K562 (cell line): ENCODE measurements around the gene EFHD2. TPM values are rescaled to one million over a fixed set of nuclear protein-coding genes. Genes with fewer than 3 reads are reported as not detected.

Experiments
- EGR1 ChIP-seq: fragments of 450-650 bp; conservative IDR thresholded peaks from 2 replicates; pipeline ENCODE4 v1.6.1; 2017; ENCODE audit warnings: mild to moderate bottlenecking
- ETS2 ChIP-seq: IDR thresholded peaks from 2 replicates; pipeline ENCODE4 v1.6.1; 2016; ENCODE audit warnings: borderline replicate concordance, missing genetic modification characterization, mild to moderate bottlenecking, moderate library complexity, missing compliant biosample characterization; ENCODE audit not compliant: poor library complexity, severe bottlenecking
- GTF2A2 ChIP-seq: IDR thresholded peaks from 2 replicates; pipeline ENCODE4 v1.6.1; 2016; ENCODE audit warnings: mild to moderate bottlenecking, missing genetic modification characterization, missing compliant biosample characterization
- KAT2B ChIP-seq: IDR thresholded peaks from one replicate; pipeline ENCODE4 v1.6.1; 2012; ENCODE audit warnings: low read depth, mild to moderate bottlenecking, control low read depth, inconsistent platforms, low read length, moderate library complexity
- NR2C2 ChIP-seq, 2 experiments: fragments of 200-800 bp in 1 of 2; sonication (Bioruptor generic) in 1 of 2; sonication (generic) in 1 of 2; formaldehyde crosslinking in 1 of 2; IDR thresholded peaks; 2 replicates each; pipeline versions ENCODE4 v1.6.1 to v1.8.0; 2016 to 2022; ENCODE audit warnings: mild to moderate bottlenecking in 1 of 2, missing compliant biosample characterization in 1 of 2, missing genetic modification characterization in 1 of 2, missing genetic modification reagents in 1 of 2
- PYGO2 ChIP-seq: fragments of 450-650 bp; IDR thresholded peaks from 2 replicates; pipeline ENCODE4 v1.6.1; 2016; ENCODE audit warnings: mild to moderate bottlenecking, missing genetic modification characterization, moderate library complexity, missing compliant biosample characterization
- SAFB ChIP-seq: fragments of 200-400 bp; formaldehyde crosslinking; IDR thresholded peaks from 2 replicates; pipeline ENCODE4 v1.6.1; 2017; ENCODE audit warnings: low read depth, low read length, borderline replicate concordance
- TEAD2 ChIP-seq: fragments of 450-650 bp; IDR thresholded peaks from 2 replicates; pipeline ENCODE4 v1.6.1; 2016; ENCODE audit warnings: missing genetic modification characterization, control low read depth, missing compliant biosample characterization
- ZNF274 ChIP-seq: IDR thresholded peaks from 2 replicates; pipeline ENCODE4 v1.6.1; 2011; ENCODE audit warnings: low read depth, mild to moderate bottlenecking, low read length, moderate library complexity, borderline replicate concordance
- polyA plus RNA-seq, 8 experiments: library from polyadenylated mRNA; depleted of rRNA in 4 of 8; stranded (reverse) in 5 of 8; unstranded in 3 of 8; fragments of >200 nt; fragmentation: Nextera tagmentation in 2 of 8; fragmentation: Illumina TruSeq in 1 of 8; extraction: Ambion mirVana in 2 of 8; extraction: Trizol in 1 of 8; gene quantifications; 2 replicates each; pipeline versions ENCODE4 v1.2.1 to v1.2.3, GENCODE V29; 2011 to 2014; ENCODE audit warnings: inconsistent platforms in 1 of 8, missing spikeins in 1 of 8
- total RNA-seq, 7 experiments: library from RNA; depleted of rRNA in 6 of 7; stranded (reverse); fragments of >200 nt in 6 of 7; fragmentation: Illumina TruSeq in 2 of 7; extraction: Trizol in 2 of 7; gene quantifications; 2 replicates each; pipeline versions ENCODE4 v1.2.1 to v1.2.3, GENCODE V29; 2011 to 2021; ENCODE audit warnings: low replicate concordance in 1 of 7
- TF ChIP-seq, protein P1 (sequence below): fragments of 450-650 bp; IDR thresholded peaks from 2 replicates; pipeline ENCODE4 v1.6.1; 2016

The EFHD2 gene
- total and polyA plus RNA-seq, 9 of the 15 experiments (the other 6 are each of a cell fraction or from before 2014, with no cell fraction given) = 1.7 to 73.5 (median 25.2) TPM

DNA sequence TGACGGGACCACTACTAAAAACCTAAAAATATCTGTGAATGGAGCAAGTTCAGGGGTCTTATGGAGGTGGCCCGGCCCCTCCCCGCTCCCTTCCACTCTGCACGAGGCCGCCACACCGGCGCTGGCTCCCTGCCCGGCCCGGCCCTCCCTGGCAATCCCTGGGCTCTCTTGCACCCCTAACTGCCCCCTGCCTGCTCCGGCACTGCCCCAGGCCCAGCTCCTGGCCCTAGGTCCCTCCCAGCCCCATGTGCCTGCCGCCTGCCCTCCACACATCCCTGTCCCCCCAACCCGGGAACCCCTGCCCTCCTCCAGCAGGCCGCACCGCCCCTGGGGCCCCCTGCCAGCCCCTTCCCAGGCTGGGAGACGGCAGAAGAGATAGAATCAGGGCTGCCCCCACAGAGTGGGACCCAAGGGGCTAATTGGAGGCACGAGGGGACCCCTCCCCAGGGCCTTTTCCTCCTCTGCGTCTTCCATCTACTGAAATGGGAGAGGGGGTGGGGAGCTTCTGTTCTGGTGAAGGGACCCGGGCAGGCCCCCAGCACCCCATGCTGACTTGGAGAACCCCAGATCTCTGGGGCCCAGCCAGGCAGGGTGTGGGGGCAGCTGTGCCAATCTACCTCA lies 19.2 kb downstream of the EFHD2 start (continued):
- TF ChIP-seq, protein P1, sequence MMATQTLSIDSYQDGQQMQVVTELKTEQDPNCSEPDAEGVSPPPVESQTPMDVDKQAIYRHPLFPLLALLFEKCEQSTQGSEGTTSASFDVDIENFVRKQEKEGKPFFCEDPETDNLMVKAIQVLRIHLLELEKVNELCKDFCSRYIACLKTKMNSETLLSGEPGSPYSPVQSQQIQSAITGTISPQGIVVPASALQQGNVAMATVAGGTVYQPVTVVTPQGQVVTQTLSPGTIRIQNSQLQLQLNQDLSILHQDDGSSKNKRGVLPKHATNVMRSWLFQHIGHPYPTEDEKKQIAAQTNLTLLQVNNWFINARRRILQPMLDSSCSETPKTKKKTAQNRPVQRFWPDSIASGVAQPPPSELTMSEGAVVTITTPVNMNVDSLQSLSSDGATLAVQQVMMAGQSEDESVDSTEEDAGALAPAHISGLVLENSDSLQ = no peak
- TF ChIP-seq NR2C2 (CRISPR knock-in tag; IDR thresholded peaks at IDR 0.05) (no peak), NR2C2 (tag; IDR thresholded peaks at IDR 0.05) (no peak), ZNF274 (no peak), KAT2B (no peak), GTF2A2 (tag) (no peak), EGR1 (no peak), PYGO2 (tag) (no peak), ETS2 (tag) (no peak), SAFB (no peak), TEAD2 (no peak)
- TF ChIP-seq, all 486 proteins: peak for 0
